IPS-11a (cell line): ENCODE measurements around the gene SPEG.

Source experiments
- H3K4me3 ChIP-seq: one replicate; pipeline ENCODE4 v1.5.1; 2013; ENCODE audit warnings: low read depth, low read length, control low read depth

SPEG gene

DNA sequence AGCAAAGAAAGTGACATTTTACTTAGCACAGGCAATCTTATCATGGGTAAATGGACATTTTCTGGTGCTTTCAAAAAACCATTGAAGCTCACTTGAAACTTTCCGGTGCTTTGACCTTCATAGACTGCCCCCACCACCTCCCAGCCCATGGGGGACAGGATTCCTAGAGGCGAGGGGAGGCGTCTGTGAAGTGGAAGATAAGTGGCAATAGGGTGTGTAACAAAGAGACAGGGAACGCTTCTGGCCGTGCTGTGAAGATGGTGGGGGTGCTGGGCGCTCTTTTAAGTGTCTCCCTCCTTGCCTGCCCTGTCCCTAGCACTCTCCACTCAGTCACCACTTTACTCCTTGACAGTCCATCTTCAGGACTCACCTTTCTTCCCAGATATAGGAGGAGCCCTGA lies 40.6 kb downstream of the SPEG start:
- no peak overlapping the region for H3K4me3 ChIP-seq

DNA sequence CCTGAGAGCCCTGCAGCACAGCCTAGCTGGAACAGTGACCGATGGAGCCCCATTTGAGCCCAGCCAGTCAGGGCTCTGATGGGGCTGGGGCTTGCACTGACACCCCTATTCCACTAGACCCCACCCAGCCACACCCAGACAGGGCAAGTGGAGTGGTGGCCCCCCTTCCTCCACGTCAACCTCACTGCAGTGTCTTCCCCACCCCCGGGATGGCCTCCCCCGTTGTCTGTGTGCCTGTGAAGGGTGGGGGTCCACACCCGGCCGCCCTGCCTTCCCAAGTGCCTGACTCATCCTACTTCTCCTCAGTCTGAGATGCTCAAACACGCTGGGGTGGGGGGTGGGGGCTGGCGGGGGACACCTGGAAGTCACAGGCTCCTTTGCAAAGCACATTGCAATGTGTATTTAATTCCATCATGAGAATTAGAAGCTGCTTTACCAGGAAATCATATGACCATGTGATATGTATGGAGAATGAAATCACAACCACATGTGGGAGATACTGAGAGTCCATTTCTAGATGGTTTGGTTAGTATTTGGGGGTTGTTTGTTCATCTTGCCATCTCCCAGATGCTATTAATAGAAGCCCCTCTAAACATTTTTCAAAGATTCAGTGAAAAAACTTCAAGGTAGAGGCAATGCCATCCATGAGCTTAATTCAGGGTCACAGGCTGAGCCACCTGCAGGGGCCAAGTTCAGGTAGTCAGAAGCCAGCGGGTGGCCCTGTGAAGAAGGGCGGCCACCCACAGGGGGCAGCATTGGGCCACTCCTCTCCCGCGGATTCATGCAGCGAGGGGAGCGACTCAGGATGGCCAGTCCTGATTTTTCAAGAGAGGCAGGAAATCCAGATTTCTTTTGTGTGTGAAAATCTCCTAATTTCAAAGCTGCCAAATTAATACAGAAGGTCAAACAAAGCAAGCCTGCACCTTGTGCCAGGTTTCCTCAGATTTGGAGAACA lies 41.3 kb downstream of the SPEG start:
- peak overlapping the region; percentile 33 for H3K4me3 ChIP-seq

DNA sequence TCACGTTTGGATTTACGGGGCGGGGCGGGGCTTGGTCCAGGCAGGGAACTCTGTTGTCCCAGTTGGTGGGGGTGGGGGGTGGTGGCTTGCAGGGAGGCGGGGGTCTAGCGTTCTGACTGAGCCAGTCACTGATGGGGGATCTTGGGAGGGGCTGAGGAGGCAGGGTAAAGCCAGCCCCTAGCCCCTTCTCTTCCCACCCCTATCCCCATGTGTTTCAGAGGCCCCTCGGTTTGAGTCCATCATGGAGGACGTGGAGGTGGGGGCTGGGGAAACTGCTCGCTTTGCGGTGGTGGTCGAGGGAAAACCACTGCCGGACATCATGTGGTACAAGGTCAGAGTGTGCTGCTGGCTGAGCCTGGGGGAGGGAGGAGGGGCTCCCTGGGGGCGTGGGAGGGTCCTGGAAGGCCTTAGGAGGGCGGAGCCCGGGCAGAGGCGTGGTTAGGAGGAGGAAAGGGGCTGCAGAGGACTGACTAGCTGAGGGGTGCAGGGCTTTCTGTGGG lies 42.1 kb downstream of the SPEG start:
- peak overlapping the region; percentile 33 for H3K4me3 ChIP-seq

DNA sequence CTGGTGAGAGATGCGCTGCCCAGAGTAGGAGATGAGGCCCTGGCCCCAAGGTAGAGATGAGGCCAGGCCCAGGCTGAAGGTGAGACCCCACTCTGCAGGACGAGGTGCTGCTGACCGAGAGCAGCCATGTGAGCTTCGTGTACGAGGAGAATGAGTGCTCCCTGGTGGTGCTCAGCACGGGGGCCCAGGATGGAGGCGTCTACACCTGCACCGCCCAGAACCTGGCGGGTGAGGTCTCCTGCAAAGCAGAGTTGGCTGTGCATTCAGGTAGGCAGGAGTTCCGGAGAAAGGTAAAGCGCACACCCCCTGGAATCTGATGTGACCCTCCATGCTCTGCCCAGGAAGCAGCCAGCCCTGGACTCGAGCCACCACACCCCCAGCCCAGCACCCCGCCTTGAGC lies 42.5 kb downstream of the SPEG start:
- H3K4me3 ChIP-seq, result no peak overlapping the region

DNA sequence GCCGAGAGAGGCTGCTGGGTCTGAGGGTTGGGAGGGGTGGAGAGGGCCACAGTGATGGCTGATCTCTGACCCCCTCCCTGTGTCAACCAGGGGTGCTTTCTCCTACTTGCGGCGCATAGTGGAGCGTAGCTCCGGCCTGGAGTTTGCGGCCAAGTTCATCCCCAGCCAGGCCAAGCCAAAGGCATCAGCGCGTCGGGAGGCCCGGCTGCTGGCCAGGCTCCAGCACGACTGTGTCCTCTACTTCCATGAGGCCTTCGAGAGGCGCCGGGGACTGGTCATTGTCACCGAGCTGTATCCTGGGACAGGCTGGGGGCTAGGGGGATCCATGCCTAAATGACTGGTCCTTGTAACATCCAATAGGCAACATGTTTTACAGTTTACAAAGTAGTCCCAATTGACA lies 43.2 kb downstream of the SPEG start:
- H3K4me3 ChIP-seq, result no peak overlapping the region

DNA sequence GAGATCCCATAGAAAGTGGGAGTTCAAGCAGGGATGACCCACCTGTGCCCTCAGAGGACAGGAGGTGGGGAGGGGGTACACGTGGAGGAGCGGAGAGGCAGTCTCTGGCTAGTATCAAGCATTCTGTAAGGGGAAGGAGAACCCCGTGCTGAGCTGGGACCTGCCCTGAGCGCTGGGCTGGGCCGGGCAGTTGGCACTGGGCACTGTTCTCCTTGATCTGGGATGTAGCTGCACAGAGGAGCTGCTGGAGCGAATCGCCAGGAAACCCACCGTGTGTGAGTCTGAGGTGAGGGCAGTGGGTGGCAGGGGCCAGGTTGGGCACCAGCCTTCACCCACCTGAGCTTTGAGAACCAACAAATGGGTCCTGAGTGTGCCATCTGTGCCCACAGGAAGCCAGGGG lies 44.3 kb downstream of the SPEG start:
- no peak overlapping the region for H3K4me3 ChIP-seq

DNA sequence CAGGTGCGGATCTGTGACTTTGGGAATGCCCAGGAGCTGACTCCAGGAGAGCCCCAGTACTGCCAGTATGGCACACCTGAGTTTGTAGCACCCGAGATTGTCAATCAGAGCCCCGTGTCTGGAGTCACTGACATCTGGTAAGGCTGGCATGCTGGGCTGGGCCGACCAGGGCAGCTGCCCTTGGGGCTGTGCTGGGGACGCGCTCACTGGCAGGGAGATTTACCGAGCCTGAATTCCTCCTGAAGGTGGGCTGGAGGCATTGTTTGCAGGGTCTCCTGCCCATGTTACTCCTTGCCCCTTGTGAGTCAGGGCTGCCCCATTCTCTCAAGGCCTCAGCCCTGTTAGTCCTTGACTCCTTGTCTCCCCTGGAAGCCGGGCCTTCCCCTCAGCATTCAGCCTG lies 45.4 kb downstream of the SPEG start:
- H3K4me3 ChIP-seq, result no peak overlapping the region

DNA sequence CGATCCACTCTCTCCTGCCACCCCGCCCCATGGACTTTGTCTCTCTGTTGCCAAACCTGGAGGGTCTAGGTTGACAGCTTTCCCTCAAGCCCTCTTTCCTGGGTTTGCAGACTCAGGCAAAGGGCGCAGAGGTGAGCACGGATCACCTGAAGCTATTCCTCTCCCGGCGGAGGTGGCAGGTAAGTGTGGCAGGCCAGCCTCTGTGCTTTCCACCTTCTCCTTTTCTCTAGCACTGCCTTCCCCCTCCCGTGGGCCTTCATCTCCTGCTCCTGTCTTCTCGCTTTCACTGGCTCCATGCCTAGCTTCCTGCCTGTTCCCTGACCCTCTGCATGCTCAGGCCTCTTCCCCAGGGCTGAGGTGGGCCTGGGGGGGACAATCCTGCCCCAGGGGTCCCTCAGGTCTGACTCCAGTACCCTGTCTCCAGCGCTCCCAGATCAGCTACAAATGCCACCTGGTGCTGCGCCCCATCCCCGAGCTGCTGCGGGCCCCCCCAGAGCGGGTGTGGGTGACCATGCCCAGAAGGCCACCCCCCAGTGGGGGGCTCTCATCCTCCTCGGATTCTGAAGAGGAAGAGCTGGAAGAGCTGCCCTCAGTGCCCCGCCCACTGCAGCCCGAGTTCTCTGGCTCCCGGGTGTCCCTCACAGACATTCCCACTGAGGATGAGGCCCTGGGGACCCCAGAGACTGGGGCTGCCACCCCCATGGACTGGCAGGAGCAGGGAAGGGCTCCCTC lies 48.2 kb downstream of the SPEG start:
- H3K4me3 ChIP-seq, result no peak overlapping the region

DNA sequence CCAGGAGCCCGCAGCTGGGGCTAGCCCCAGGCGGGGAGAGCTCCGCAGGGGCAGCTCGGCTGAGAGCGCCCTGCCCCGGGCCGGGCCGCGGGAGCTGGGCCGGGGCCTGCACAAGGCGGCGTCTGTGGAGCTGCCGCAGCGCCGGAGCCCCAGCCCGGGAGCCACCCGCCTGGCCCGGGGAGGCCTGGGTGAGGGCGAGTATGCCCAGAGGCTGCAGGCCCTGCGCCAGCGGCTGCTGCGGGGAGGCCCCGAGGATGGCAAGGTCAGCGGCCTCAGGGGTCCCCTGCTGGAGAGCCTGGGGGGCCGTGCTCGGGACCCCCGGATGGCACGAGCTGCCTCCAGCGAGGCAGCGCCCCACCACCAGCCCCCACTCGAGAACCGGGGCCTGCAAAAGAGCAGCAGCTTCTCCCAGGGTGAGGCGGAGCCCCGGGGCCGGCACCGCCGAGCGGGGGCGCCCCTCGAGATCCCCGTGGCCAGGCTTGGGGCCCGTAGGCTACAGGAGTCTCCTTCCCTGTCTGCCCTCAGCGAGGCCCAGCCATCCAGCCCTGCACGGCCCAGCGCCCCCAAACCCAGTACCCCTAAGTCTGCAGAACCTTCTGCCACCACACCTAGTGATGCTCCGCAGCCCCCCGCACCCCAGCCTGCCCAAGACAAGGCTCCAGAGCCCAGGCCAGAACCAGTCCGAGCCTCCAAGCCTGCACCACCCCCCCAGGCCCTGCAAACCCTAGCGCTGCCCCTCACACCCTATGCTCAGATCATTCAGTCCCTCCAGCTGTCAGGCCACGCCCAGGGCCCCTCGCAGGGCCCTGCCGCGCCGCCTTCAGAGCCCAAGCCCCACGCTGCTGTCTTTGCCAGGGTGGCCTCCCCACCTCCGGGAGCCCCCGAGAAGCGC lies 49.1 kb downstream of the SPEG start:
- H3K4me3 ChIP-seq, result no peak overlapping the region

DNA sequence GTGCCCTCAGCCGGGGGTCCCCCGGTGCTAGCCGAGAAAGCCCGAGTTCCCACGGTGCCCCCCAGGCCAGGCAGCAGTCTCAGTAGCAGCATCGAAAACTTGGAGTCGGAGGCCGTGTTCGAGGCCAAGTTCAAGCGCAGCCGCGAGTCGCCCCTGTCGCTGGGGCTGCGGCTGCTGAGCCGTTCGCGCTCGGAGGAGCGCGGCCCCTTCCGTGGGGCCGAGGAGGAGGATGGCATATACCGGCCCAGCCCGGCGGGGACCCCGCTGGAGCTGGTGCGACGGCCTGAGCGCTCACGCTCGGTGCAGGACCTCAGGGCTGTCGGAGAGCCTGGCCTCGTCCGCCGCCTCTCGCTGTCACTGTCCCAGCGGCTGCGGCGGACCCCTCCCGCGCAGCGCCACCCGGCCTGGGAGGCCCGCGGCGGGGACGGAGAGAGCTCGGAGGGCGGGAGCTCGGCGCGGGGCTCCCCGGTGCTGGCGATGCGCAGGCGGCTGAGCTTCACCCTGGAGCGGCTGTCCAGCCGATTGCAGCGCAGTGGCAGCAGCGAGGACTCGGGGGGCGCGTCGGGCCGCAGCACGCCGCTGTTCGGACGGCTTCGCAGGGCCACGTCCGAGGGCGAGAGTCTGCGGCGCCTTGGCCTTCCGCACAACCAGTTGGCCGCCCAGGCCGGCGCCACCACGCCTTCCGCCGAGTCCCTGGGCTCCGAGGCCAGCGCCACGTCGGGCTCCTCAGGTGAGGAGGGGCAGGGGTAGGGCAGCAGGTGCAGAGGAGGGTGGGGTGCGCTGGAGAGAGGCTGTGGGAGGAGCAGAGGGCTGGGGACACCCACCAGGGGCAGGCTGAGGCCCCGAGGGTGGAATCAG lies 49.9 kb downstream of the SPEG start:
- H3K4me3 ChIP-seq, result no peak overlapping the region

DNA sequence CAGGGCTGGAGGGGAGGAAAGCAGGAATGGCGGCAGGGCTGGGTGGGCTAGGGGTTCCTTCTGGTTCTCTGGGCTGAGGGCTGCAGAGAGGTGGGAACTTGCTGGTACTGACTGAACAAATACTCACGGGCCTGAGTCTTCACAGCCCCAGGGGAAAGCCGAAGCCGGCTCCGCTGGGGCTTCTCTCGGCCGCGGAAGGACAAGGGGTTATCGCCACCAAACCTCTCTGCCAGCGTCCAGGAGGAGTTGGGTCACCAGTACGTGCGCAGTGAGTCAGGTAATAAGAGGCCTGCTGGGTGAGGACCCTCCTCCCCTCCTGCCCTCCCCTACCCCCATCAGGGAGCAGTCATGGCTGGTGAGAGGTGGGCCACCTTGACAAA lies 50.5 kb downstream of the SPEG start:
- H3K4me3 ChIP-seq, result no peak overlapping the region

DNA sequence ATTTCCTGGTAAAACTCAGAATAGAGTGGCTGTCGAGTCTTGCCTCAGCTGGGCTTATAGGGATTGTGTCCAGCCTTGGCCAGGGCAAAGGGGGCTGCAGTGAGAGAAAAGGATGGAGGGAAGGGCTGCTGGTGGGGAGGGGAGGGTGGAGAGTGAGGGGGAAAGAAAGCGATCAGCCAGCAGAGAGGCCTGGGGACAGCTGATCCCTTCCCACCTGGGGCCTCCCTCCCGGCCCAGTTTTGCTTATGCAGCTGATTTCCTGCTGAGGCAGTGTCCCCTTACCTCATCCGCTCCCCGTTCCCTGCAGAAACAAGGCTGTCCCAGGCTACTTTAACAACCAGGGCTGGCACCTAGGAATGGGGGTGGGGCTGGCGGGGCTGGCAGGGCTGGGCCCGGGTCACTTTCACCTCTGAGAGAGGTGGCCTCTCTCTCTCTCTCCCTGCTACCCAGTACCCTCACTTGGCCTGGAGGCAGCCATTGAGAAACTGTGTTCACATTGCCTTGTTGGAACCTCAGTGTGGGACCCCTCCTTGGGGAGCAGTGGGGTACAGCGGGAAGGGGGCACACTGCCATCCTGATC lies 51.8 kb downstream of the SPEG start:
- H3K4me3 ChIP-seq, result no peak overlapping the region

DNA sequence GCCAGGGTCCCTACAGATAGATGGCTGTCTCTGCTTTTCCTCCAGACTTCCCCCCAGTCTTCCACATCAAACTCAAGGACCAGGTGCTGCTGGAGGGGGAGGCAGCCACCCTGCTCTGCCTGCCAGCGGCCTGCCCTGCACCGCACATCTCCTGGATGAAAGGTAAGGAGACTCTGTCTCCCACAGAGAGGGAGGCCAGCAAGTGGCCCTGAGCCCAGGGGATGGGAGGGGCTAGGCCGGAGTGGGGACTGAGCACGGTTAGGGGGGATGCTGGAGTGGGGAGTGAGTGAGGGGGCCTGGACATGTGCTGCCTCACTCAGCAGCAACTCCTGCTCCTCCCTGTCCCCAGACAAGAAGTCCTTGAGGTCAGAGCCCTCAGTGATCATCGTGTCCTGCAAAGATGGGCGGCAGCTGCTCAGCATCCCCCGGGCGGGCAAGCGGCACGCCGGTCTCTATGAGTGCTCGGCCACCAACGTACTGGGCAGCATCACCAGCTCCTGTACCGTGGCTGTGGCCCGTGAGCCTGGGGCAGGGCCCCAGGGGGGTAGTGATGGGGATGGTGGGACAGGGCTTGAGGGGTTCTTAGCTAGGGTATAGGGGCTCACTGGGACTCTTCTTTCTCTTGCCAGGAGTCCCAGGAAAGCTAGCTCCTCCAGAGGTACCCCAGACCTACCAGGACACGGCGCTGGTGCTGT lies 53.7 kb downstream of the SPEG start:
- H3K4me3 ChIP-seq, result no peak overlapping the region

DNA sequence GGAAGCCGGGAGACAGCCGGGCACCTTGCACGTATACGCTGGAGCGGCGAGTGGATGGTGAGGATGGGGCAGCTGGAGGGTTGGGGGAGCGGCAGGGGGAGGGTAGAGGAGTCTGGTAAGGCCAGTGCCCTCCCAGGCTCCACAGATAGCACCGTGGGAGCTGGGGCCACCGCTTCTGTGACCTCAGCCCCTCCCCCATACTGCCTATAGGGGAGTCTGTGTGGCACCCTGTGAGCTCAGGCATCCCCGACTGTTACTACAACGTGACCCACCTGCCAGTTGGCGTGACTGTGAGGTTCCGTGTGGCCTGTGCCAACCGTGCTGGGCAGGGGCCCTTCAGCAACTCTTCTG lies 54.2 kb downstream of the SPEG start:
- H3K4me3 ChIP-seq, result no peak overlapping the region

DNA sequence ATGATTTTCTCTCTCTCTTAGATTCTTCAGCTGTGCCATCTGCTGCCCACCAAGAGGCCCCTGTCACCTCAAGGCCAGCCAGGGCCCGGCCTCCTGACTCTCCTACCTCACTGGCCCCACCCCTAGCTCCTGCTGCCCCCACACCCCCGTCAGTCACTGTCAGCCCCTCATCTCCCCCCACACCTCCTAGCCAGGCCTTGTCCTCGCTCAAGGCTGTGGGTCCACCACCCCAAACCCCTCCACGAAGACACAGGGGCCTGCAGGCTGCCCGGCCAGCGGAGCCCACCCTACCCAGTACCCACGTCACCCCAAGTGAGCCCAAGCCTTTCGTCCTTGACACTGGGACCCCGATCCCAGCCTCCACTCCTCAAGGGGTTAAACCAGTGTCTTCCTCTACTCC lies 54.7 kb downstream of the SPEG start:
- no peak overlapping the region for H3K4me3 ChIP-seq

DNA sequence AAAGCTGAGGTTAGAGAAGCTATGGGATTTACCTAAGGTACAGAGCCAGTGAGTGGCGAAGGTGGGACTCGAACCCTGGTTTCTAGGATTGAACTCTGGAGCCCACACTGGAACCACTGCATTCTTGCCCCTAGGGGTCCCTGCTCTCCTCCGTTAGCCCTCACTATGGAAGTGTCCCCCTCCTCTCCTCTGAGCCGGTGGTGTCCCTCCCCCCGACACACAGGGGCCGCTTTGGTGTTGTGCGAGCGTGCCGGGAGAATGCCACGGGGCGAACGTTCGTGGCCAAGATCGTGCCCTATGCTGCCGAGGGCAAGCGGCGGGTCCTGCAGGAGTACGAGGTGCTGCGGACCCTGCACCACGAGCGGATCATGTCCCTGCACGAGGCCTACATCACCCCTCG lies 55.5 kb downstream of the SPEG start:
- no peak overlapping the region for H3K4me3 ChIP-seq

DNA sequence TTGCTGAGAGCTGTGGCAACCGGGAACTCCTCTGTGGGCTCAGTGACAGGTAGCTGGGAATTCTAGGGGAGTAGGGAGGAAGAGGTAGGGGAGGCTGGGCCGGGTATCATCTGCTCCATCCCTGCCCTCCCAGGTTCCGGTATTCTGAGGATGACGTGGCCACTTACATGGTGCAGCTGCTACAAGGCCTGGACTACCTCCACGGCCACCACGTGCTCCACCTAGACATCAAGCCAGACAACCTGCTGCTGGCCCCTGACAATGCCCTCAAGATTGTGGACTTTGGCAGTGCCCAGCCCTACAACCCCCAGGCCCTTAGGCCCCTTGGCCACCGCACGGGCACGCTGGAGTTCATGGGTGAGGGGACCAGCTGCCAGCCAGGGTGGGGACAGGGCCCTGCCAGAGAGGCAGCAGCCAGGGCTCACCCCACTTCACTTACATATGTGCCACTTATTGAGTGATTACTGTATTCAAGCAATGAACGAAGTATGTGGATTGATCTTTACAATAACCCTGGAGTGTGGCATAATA lies 56.0 kb downstream of the SPEG start:
- H3K4me3 ChIP-seq, result no peak overlapping the region

DNA sequence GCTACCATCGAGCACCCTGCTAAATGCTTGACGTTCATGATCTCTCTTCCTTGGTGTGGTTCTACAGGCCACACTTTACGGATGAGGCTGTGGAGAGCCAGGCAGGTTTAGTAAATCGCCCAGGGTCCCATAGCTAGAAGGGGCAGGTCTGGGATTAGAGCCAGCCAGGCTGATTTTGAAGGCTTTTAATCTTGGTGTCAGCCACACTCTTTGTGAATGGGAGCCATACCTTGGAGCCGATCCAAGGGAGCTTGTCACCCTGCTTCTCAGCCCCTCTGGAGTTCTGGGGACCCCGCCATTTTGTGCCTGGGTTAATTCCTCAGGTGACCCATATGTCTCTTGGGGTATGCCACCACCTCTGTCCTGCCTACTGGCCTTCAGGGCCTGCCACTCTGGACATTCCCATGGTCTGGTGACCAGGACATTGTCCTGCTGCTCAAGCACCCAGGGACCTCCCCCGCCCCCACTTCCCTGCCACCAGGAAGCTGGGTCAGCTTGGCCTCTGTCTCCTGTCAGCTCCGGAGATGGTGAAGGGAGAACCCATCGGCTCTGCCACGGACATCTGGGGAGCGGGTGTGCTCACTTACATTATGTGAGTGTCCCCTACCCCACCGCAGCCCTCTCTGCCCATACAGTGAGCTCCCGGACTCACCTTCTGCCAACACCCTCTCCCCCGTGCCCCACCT lies 56.8 kb downstream of the SPEG start:
- H3K4me3 ChIP-seq, result no peak overlapping the region

DNA sequence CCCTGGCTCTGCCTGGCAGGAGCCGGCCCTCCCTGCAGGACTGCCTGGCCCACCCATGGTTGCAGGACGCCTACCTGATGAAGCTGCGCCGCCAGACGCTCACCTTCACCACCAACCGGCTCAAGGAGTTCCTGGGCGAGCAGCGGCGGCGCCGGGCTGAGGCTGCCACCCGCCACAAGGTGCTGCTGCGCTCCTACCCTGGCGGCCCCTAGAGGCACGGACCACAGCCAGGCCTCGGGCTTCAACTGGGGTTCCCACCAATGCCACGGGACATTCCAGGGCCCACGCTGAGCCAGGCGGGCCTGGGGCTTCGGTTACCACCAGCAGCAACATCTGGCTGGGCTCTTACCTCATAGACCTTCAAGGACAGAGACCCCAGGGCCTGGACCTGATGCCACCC lies 57.9 kb downstream of the SPEG start:
- H3K4me3 ChIP-seq, result no peak overlapping the region
